OCI-LY7 (cell line): ENCODE measurements around the gene PARD3B.

Experiments used
- CTCF ChIP-seq: fragments of 200-600 bp; sonication (generic); conservative IDR thresholded peaks from 2 replicates; pipeline ENCODE4 v1.5.1; 2014; ENCODE audit warnings: mild to moderate bottlenecking, antibody characterized with exemption, low read length, moderate library complexity, mixed read lengths
- EZH2phosphoT487 ChIP-seq: fragments of 200-600 bp; sonication (generic); IDR thresholded peaks from 2 replicates; pipeline ENCODE4 v1.6.1; 2018; ENCODE audit warnings: low read depth, borderline replicate concordance, mild to moderate bottlenecking, mixed run types, antibody characterized with exemption, low read length, moderate library complexity, mixed read lengths

GRCh38 chr2:204533629-204534370 lies 11.5 kb upstream of the PARD3B start:
- TF ChIP-seq CTCF, result no peak
- TF ChIP-seq EZH2phosphoT487, result no peak
